H1 (cell line): ENCODE measurements around the gene QPCTL. TPM values are rescaled to one million over a fixed set of nuclear protein-coding genes. Genes with fewer than 3 reads are reported as not detected.

Experiments used
- CTCF ChIA-PET: fragments of 300-600 bp; sonication (Branson Sonifier 250); formaldehyde crosslinking; loops from one replicate; lab custom pipeline; 2021; ENCODE audit not compliant: partially characterized antibody; lab: Charles Lee
- POLR2A ChIA-PET: fragments of 300-600 bp; sonication (Branson Sonifier 250); formaldehyde crosslinking; loops from one replicate; lab custom pipeline; 2021; ENCODE audit warnings: inconsistent platforms; ENCODE audit not compliant: partially characterized antibody; lab: Charles Lee
- DNase-seq, 2 experiments: peaks; one replicate each; pipeline versions ENCODE4 v3.0.0 to v3.0.0-alpha.2; 2010 to 2022; ENCODE audit warnings: low spot score in 2 of 2, low read depth in 1 of 2, mixed read lengths in 1 of 2
- FAIRE-seq: peaks from 2 replicates; lab custom pipeline; 2011; peaks lifted over from hg19 to GRCh38; lab: Jason Lieb, UNC
- H2AFZ ChIP-seq: 2 replicates; pipeline ENCODE4 v1.8.1; 2012; ENCODE audit warnings: low read length, inconsistent platforms
- H2AK5ac ChIP-seq: 2 replicates; pipeline ENCODE4 v1.6.1; 2013; ENCODE audit warnings: low read depth, low read length
- H2BK120ac ChIP-seq: replicated peaks from 2 replicates; pipeline ENCODE3; 2013; ENCODE audit warnings: low read depth, low read length, inconsistent platforms
- H2BK12ac ChIP-seq: 2 replicates; pipeline ENCODE4 v1.6.1; 2013; ENCODE audit warnings: low read depth, low read length
- H2BK15ac ChIP-seq: 2 replicates; pipeline ENCODE4 v1.6.1; 2013; ENCODE audit warnings: low read length
- H2BK20ac ChIP-seq: 2 replicates; pipeline ENCODE4 v1.6.1; 2013; ENCODE audit warnings: low read length
- H2BK5ac ChIP-seq: 2 replicates; pipeline ENCODE4 v1.6.1; 2013; ENCODE audit warnings: low read depth, low read length
- H3K14ac ChIP-seq: 2 replicates; pipeline ENCODE4 v1.6.1; 2013; ENCODE audit warnings: inconsistent platforms; ENCODE audit not compliant: insufficient read length
- H3K18ac ChIP-seq: 2 replicates; pipeline ENCODE4 v1.6.1; 2013; ENCODE audit warnings: low read length; ENCODE audit errors: extremely low read depth
- H3K23ac ChIP-seq: 2 replicates; pipeline ENCODE4 v1.6.1; 2013; ENCODE audit warnings: inconsistent platforms; ENCODE audit not compliant: insufficient read length
- H3K23me2 ChIP-seq: 2 replicates; pipeline ENCODE4 v1.6.1; 2013; ENCODE audit warnings: low read depth, low read length
- H3K27ac ChIP-seq: 2 replicates; pipeline ENCODE4 v1.6.1; 2011; ENCODE audit warnings: low read depth, low read length, inconsistent platforms
- H3K27me3 ChIP-seq, 4 experiments: replicated peaks in 1 of 4; 1 replicate in 1 of 4; 2 replicates in 3 of 4; pipeline versions ENCODE4 v1.6.1 to v1.8.1; 2011 to 2013; ENCODE audit warnings: low read length in 3 of 4, mild to moderate bottlenecking in 3 of 4, inconsistent platforms in 2 of 4, mixed read lengths in 2 of 4, moderate library complexity in 1 of 4; ENCODE audit not compliant: control insufficient read depth in 3 of 4, insufficient read depth in 3 of 4; ENCODE audit errors: extremely low read depth in 1 of 4
- H3K36me3 ChIP-seq, 4 experiments: 2 replicates each; pipeline versions ENCODE4 v1.6.1 to v1.8.1; 2011 to 2013; ENCODE audit warnings: mild to moderate bottlenecking in 4 of 4, low read length in 3 of 4, moderate library complexity in 2 of 4, control low read depth in 1 of 4, inconsistent platforms in 1 of 4; ENCODE audit not compliant: insufficient read depth in 4 of 4, control insufficient read depth in 2 of 4
- H3K4ac ChIP-seq: replicated peaks from 2 replicates; pipeline ENCODE3; 2013; ENCODE audit warnings: low read length, low read depth, mixed read lengths, inconsistent platforms; ENCODE audit not compliant: insufficient read length
- H3K4me1 ChIP-seq, 4 experiments: replicated peaks in 1 of 4; 1 replicate in 1 of 4; 2 replicates in 3 of 4; pipeline versions ENCODE4 v1.6.1 to v1.8.1; 2011 to 2013; ENCODE audit warnings: low read length in 3 of 4, inconsistent platforms in 2 of 4, mixed read lengths in 1 of 4; ENCODE audit not compliant: insufficient read depth in 4 of 4, control insufficient read depth in 3 of 4
- H3K4me2 ChIP-seq, 2 experiments: 2 replicates each; pipeline versions ENCODE4 v1.6.1 to v1.8.1; 2011 to 2013; ENCODE audit warnings: low read depth in 2 of 2, low read length in 2 of 2, control low read depth in 1 of 2, inconsistent platforms in 1 of 2, mild to moderate bottlenecking in 1 of 2; ENCODE audit not compliant: insufficient read depth in 1 of 2
- H3K4me3 ChIP-seq, 4 experiments: fragments of 200-600, 300-600 bp in 1 of 4; sonication (generic), shearing (Covaris generic), sonication (Bioruptor Twin) in 1 of 4; 2 replicates each; pipeline versions ENCODE4 v1.5.1 to v1.8.1; 2011 to 2016; ENCODE audit warnings: low read length in 4 of 4, low read depth in 3 of 4, control low read depth in 2 of 4, inconsistent platforms in 2 of 4, mild to moderate bottlenecking in 2 of 4, mixed read lengths in 1 of 4, moderate library complexity in 1 of 4; ENCODE audit not compliant: insufficient read depth in 2 of 4; ENCODE audit errors: extremely low read depth in 1 of 4
- H3K56ac ChIP-seq: replicated peaks from 2 replicates; pipeline ENCODE3; 2013; ENCODE audit warnings: low read depth, mild to moderate bottlenecking, mixed read lengths, low read length, inconsistent platforms; ENCODE audit not compliant: insufficient read length
- H3K79me1 ChIP-seq: 2 replicates; pipeline ENCODE4 v1.6.1; 2013; ENCODE audit warnings: low read depth, low read length, control low read depth
- H3K79me2 ChIP-seq, 2 experiments: 2 replicates each; pipeline versions ENCODE4 v1.6.1 to v1.8.1; 2012 to 2013; ENCODE audit warnings: low read length in 2 of 2, mild to moderate bottlenecking in 2 of 2, inconsistent platforms in 1 of 2; ENCODE audit not compliant: insufficient read depth in 2 of 2, control insufficient read depth in 1 of 2
- H3K9ac ChIP-seq, 4 experiments: replicated peaks in 1 of 4; 1 replicate in 1 of 4; 2 replicates in 3 of 4; pipeline versions ENCODE4 v1.6.1 to v1.8.1; 2011 to 2013; ENCODE audit warnings: low read depth in 3 of 4, low read length in 3 of 4, control low read depth in 2 of 4, mild to moderate bottlenecking in 2 of 4, moderate library complexity in 2 of 4, inconsistent platforms in 1 of 4; ENCODE audit errors: extremely low read depth in 1 of 4
- H3K9me3 ChIP-seq, 2 experiments: 2 replicates each; pipeline versions ENCODE4 v1.6.1 to v1.8.1; 2012 to 2013; ENCODE audit warnings: mild to moderate bottlenecking in 2 of 2, moderate library complexity in 2 of 2, control low read depth in 1 of 2, inconsistent platforms in 1 of 2, low read depth in 1 of 2, low read length in 1 of 2, mixed read lengths in 1 of 2; ENCODE audit not compliant: insufficient read depth in 2 of 2
- H4K20me1 ChIP-seq, 2 experiments: replicated peaks in 1 of 2; 2 replicates each; pipeline versions ENCODE3 to v1.8.1; 2011 to 2013; ENCODE audit warnings: inconsistent platforms in 2 of 2, low read length in 2 of 2, mild to moderate bottlenecking in 1 of 2; ENCODE audit not compliant: insufficient read depth in 2 of 2, control insufficient read depth in 1 of 2
- H4K5ac ChIP-seq: 2 replicates; pipeline ENCODE4 v1.6.1; 2013; ENCODE audit warnings: low read length, low read depth, mixed read lengths, inconsistent platforms; ENCODE audit not compliant: insufficient read length
- H4K8ac ChIP-seq: 2 replicates; pipeline ENCODE4 v1.8.0; 2013; ENCODE audit warnings: mild to moderate bottlenecking, moderate library complexity, low read length, inconsistent platforms; ENCODE audit not compliant: insufficient read depth; ENCODE audit errors: extremely low read depth
- H4K91ac ChIP-seq: replicated peaks from 2 replicates; pipeline ENCODE3; 2013; ENCODE audit warnings: low read length, mixed read lengths, inconsistent platforms; ENCODE audit not compliant: insufficient read length
- BACH1 ChIP-seq: IDR thresholded peaks from 2 replicates; pipeline ENCODE4 v1.6.1; 2012; ENCODE audit warnings: low read length, improper control_type of control experiment
- CHD1 ChIP-seq: IDR thresholded peaks from 2 replicates; pipeline ENCODE4 v1.6.1; 2012; ENCODE audit warnings: low read depth, low read length, improper control_type of control experiment
- EZH2 ChIP-seq: fragments of 200-600 bp; sonication (generic); IDR thresholded peaks from 2 replicates; pipeline ENCODE4 v1.7.1; 2012; ENCODE audit warnings: low read depth, mild to moderate bottlenecking, moderate library complexity, low read length, inconsistent platforms; ENCODE audit not compliant: severe bottlenecking
- KDM1A ChIP-seq: fragments of 200-600, 300-600 bp; sonication (generic); IDR thresholded peaks from 2 replicates; pipeline ENCODE4 v1.7.1; 2016; ENCODE audit warnings: mild to moderate bottlenecking, low read length, borderline replicate concordance
- RFX5 ChIP-seq: IDR thresholded peaks from 2 replicates; pipeline ENCODE4 v1.6.1; 2011; ENCODE audit warnings: low read depth, low read length, improper control_type of control experiment, borderline replicate concordance
- TAF1 ChIP-seq: IDR thresholded peaks from 2 replicates; pipeline ENCODE4 v1.6.1; 2011; ENCODE audit warnings: mild to moderate bottlenecking, low read depth, low read length
- TBP ChIP-seq: IDR thresholded peaks from 2 replicates; pipeline ENCODE4 v1.6.1; 2011; ENCODE audit warnings: low read depth, low read length, improper control_type of control experiment
- ZNF274 ChIP-seq: IDR thresholded peaks from 2 replicates; pipeline ENCODE4 v1.7.0; 2012; ENCODE audit warnings: low read length, borderline replicate concordance; ENCODE audit errors: extremely low read depth
- WGBS, 2 experiments: shearing (Covaris generic) in 1 of 2; methylation state at CpG; one replicate each; pipeline versions ENCODE4 v1.1.6 to v1.1.7; 2013 to 2015; ENCODE audit warnings: low lambda C conversion rate in 2 of 2, mixed read lengths in 2 of 2, inconsistent platforms in 1 of 2, low coverage in 1 of 2, missing lambda C conversion rate in 1 of 2; ENCODE audit not compliant: insufficient replicate concordance in 2 of 2, insufficient coverage in 1 of 2, insufficient read length in 1 of 2; ENCODE audit errors: extremely low coverage in 1 of 2, missing lambda C conversion rate in 1 of 2; 5-methylcytosine and 5-hydroxymethylcytosine counted together
- polyA plus RNA-seq, 7 experiments: library from polyadenylated mRNA; depleted of rRNA in 3 of 7; stranded (reverse) in 5 of 7; unstranded in 2 of 7; fragments of >200 nt in 5 of 7; fragments of 200-250 nt in 2 of 7; gene quantifications; 1 replicate in 5 of 7; 2 replicates in 1 of 7; 4 replicates in 1 of 7; pipeline versions ENCODE4 v1.2.1 to v1.2.3, GENCODE V29; 2011 to 2013; ENCODE audit warnings: missing spikeins in 2 of 7, mixed read lengths in 2 of 7
- total RNA-seq: library from RNA; stranded (reverse); fragmentation: NEBNext Ultra II Directional; extraction: Animal tissue kit (Norgen Biotek cat#: 25700); gene quantifications from 2 replicates; pipeline ENCODE4 v1.2.1, GENCODE V29; 2021
- TF ChIP-seq, protein P1 (sequence below): IDR thresholded peaks from 2 replicates; pipeline ENCODE4 v1.6.1; 2011; ENCODE audit warnings: low read depth, mild to moderate bottlenecking, low read length; ENCODE audit not compliant: insufficient read depth
- TF ChIP-seq, protein P2 (sequence below): IDR thresholded peaks from 2 replicates; pipeline ENCODE4 v1.6.1; 2012; ENCODE audit warnings: low read length, inconsistent platforms

QPCTL gene
- total and polyA plus RNA-seq, 2 of the 8 experiments (the other 6 are each of a cell fraction or from before 2014, with no cell fraction given) = 25.2 to 35.3 TPM

DNA sequence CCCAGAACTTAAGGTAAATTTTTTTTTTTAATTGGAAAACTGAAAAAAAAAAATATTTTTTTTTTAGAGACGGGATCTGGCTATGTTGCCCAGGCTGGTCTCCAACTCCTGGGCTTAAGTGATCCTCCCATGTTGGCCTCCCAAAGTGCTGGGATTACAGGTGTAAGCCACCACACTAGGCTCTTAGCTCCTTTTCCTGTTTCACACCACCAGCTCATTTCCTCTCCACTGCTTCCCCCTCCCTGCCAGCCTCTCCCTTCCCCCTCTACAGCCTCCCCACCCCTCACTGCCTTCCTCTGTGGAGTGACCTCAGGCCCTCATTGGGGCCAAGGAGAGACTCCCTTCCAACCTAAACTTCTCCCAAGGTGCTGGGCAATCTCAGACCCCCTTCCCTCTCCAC is 28.7 kb upstream of the QPCTL start:
- no peak overlapping the region for H2AFZ ChIP-seq
- H2BK120ac ChIP-seq = no peak overlapping the region
- H3K4me1 ChIP-seq = peaks cover 7 to 11% (median 10%) of the 10 kb centered on the region in 4 experiments
- H2BK15ac ChIP-seq = no peak overlapping the region
- H3K23me2 ChIP-seq = peaks cover 7% of the 10 kb centered on the region
- no peaks in the 10 kb centered on the region for H3K9me3 ChIP-seq
- H2BK5ac ChIP-seq = no peak overlapping the region
- no peak overlapping the region for H4K91ac ChIP-seq
- no peak overlapping the region for H3K56ac ChIP-seq
- no peaks in the 10 kb centered on the region for H3K79me1 ChIP-seq
- no peak overlapping the region for H3K9ac ChIP-seq
- no peak overlapping the region for H3K18ac ChIP-seq
- DNase-seq (no peak), FAIRE-seq (no peak)
- no peak overlapping the region for H3K14ac ChIP-seq
- no peak overlapping the region for H3K4me2 ChIP-seq
- CTCF ChIA-PET = interaction anchor here (1.0 to 4.1 kb wide), 3 partner anchors 21 to 295 kb away, joined by 3 to 14 read pairs (median 4); no protein-coding TSS in a partner anchor
- peaks cover 0 to 2% of the 10 kb centered on the region in 2 experiments for H4K20me1 ChIP-seq
- H3K4me3 ChIP-seq = no peak overlapping the region
- no peak overlapping the region for H2AK5ac ChIP-seq
- H3K4ac ChIP-seq = no peak overlapping the region
- H3K36me3 ChIP-seq = no peaks in the 10 kb centered on the region
- WGBS, 2 experiments = 100% methylated on average over 1 of the region's 1 CpG; no CpG with 5 or more reads in 1 of the 2 experiments
- peaks cover 6 to 9% (median 8%) of the 10 kb centered on the region in 4 experiments for H3K27me3 ChIP-seq
- H2BK12ac ChIP-seq = peak overlapping the region; percentile 31; the same call in 1 of the 2 replicates
- H2BK20ac ChIP-seq = no peak overlapping the region
- H3K79me2 ChIP-seq = no peaks in the 10 kb centered on the region
- POLR2A ChIA-PET = interaction anchor here (0.7 kb wide), 2 partner anchors 29 to 51 kb away, joined by 3 read pairs; partner anchors contain the start of gene QPCTL
- H3K23ac ChIP-seq = no peak overlapping the region
- no peak overlapping the region for H4K5ac ChIP-seq
- TF ChIP-seq RFX5 = no peak
- TF ChIP-seq TAF1 = no peak
- TF ChIP-seq, protein P1, sequence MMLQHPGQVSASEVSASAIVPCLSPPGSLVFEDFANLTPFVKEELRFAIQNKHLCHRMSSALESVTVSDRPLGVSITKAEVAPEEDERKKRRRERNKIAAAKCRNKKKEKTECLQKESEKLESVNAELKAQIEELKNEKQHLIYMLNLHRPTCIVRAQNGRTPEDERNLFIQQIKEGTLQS = no peak
- no peak for TF ChIP-seq ZNF274
- TF ChIP-seq, protein P2, sequence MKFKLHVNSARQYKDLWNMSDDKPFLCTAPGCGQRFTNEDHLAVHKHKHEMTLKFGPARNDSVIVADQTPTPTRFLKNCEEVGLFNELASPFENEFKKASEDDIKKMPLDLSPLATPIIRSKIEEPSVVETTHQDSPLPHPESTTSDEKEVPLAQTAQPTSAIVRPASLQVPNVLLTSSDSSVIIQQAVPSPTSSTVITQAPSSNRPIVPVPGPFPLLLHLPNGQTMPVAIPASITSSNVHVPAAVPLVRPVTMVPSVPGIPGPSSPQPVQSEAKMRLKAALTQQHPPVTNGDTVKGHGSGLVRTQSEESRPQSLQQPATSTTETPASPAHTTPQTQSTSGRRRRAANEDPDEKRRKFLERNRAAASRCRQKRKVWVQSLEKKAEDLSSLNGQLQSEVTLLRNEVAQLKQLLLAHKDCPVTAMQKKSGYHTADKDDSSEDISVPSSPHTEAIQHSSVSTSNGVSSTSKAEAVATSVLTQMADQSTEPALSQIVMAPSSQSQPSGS = no peak
- no peak for TF ChIP-seq CHD1
- no peak for TF ChIP-seq KDM1A
- TF ChIP-seq TBP = no peak
- no peak for TF ChIP-seq BACH1
- no peak for TF ChIP-seq EZH2
- H3K27ac ChIP-seq = no peak overlapping the region
- no peak overlapping the region for H4K8ac ChIP-seq
